GM21526 (cell line): Measurements from ENCODE around the gene NHP2.

Experiments
- ATAC-seq: cut with Tn5 transposase; IDR thresholded peaks from one replicate; pipeline ENCODE4 v1.9.1; 2021; ENCODE audit warnings: moderate library complexity; ENCODE audit not compliant: unreplicated experiment, low FRiP score

NHP2 gene

DNA sequence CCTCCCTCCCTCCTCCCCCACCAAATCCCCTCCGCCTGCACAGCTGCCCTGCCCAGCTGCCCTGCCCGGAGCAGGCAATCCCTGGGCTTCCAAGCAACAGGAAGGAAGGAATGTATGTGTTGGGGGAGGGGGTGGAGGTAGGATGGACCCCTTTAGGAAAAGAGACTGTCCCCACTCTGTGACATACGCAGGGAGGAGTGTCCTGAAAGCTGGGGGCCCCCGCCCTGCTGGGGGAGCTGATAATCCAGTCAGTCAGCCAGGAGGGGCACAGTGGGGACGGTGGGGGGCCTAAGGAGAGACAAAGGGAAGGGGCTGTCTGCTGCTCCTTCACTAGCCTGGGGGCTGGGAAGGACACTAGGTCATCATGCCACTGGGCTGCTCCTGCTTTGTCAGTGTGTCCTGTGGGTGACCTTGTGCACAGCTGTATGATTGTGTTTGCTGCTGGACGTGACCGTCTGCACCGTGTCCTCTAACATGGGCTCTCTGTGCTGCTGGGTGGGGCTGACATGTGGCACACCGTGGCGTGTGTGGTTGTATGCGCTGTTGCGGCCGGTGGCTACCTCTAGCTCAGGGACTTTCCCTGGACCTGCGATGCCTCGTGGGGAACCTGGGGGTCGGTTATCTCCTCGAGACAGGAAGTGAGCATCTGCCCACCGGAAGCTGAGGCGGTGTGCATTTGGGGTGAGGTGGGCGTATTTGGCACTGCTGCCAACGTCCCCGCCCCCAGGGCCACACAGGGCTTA is 37.4 kb downstream of the NHP2 start:
- ATAC-seq, result no peak

DNA sequence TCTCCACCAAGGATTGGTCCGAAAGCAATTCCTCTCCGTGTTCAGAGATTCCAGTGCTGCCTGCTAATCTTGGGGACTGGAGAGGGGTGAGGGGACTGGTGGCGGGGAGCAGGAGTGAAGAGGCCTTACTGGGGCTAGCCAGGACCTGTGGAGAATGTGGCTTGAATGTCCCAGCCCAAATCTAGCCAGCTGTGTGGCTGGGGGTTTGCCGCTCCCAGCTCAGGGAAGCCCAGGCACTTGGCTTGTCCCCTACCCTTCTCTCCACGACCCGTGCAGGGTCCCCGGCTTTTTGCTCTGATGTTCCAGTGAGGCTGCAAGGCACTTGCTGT is 37.9 kb downstream of the NHP2 start:
- ATAC-seq, result no peak

DNA sequence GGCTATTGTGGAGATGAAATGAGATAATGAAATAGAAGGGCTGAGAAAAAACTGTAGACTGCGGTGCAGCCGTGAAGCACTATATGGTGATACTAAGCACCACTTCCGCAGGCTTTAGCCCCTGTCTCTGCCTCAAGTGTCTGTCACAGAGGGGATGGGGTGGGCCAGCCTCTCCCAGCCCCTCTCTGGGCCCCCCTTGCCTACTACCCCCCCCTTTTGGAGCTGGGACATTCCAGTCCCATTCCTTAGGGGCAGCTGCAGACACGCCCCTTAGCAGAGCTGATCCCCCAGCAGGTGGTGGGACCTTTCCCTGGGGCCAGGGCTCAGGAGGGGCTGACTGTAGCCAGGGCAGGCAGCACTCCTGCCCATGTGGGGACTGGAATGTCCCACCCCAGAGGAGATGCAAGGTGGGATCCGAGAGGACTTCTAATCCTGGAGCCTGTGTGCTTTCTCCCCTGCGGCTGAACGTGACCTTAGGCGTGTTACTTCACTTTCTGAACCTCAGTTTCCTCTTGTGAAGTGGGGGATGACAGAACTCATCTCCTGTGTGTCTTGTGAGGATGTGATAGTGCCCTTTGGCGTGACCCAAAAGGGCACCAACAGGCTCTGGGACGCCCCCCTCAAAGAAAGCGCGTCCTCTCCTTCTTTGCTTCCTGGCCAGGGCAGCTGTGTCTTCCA is 38.4 kb downstream of the NHP2 start:
- ATAC-seq, result no peak

DNA sequence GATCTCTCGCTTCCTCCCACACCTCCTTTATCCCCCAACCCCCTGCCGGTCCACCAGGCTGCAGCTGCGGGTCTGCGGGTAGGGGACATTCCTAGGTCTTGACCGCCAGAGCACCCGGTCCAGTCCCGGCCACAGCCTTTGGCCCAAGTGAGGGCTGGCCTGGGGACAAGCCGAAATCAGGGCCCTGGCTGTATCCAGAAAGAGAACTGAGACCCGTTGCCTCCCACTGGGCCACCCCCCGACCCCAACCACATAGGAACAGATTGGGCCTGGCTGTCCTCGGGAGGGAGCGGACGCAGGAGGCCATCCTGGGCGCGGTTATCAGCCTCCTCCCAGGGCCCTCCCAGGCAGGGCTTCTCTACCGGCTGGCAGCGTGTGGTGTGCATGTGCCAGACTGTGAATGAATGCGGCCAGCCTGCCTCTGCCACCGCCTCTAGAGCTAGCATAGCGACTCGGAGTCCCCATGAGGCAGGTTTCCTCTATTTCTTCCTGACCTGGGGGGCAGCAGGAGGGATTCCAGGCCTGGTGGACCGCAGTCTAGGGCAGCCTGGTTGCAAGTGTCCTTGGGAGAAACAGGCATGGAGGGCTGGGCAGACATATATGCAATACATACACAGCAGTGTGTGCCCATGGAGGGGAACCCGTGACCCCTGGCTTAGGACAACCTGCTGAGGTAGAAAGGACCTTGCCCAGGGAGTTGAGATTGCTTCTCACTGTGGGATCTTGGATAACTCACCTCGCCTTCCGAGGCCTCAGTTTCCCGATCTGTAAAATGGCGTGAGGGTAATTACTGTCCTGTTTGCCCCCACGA is 39.2 kb downstream of the NHP2 start:
- ATAC-seq, result no peak

DNA sequence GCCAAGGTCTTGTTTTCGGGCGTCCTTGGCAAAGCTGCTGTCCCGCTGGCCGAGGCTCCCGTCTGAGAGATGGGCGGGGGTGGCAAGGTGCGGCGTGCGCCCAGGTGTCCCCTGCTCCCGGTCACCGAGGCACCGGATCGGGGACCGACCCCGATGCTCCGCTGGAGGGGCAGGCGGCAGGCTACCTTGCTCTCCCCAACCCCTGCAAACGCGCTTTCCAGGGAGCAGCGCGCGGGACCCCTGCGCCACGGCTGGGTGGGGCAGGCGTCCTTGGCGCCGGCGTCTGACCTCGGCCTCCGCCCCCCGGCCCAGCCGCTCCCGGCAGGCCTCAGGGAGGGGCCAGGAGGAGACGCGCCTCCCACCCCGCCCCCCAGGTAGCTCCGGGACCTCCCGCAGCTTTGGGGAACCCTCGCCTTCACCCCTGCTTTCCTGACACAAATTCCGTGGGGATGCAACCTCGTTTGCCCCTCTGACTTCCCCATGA is 39.8 kb downstream of the NHP2 start:
- no peak for ATAC-seq

DNA sequence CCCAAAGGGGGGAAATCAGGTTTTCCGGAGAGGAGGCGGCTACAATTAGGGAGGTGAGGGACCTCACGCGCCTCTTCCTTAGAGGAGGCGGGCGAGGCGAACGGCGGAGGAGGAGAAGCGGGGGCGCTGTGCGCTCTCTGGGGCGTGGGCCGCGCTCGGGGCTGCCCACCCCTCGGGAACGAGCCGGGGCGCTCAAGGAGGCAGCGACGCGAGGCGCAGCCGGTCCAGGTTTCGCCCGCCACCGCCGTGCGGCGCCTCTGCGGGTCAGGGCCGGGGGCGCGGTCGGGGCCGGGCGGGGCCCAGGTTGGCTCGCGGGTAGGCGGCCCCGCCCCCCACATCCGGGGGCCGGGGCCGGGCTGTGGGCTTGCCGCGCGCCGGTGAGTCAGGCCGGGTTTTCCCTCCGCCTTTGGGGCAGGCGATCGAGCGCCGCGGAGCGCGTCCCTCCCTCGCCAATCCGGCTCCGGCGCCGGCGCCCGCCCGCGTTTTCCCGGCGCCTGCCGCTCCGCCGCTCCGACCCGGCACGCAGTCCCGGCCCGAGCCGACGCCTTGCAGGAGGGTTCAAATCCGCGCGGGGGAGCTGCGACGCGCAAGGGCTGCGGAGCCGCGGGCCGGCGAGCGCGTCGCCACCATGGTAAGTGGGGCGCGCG is 40.4 kb downstream of the NHP2 start, which contains the start of gene N4BP3:
Gene N4BP3, plus strand, starts transcription at position 392 of the 647 bp plus-strand sequence. CDS start 6,052 bp downstream, outside the sequence.
- peak; percentile 53 for ATAC-seq

DNA sequence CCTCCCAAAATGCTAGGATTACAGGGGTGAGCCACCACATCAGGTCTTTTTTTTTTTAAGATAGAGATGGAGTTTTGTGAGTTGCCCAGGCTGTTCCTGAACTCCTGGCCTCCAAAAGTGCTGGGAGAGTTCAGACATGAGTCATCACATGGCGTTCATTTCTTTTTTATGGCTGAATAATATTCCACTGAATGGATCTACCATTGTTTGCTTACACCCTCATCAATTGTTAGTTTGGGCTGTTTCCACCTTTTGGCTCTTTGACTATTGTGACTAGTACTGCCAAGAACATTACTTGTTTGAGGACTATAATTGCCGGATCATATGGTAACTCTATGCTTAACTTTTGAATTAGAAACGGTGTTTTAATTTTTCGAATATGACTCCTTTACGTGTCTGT is 41.1 kb downstream of the NHP2 start:
- no peak for ATAC-seq

DNA sequence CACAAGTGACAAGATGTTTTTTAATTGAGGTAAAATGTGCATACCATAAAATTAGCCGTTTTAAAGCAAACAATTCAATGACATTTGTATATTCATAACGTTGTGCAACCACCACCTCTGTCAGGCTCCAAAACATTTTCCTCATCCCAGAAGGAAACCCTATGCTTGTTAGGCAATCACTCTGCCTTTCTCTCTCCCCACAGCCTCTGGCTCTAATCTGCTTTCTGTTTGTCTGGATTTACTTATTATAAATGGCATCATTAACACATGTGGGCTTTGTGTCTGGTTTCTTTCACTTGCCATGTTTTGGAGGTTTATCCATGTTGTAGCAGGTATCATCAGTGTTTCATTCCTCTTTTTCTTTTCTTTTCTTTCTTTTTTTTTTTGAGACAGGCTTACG is 41.8 kb downstream of the NHP2 start:
- no peak for ATAC-seq

DNA sequence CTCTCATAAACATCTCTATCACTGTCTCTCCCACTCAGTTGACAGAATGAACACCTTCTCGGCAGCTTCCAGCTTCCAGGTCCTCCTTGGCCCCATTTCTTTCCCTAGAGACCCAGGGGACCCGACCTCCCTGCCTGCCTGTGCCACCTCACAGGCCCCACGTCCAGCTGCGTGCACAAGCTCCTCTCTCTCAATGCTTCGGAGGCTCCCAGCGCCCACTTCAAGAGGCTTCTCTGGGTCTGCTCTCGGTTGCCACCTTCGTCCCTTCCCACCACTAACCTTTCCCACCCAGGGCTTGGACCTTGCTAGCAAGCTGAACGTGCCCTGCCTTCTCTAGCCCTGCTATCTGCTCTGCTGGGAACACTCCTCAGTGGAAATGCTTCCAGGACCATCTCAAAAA is 43.2 kb downstream of the NHP2 start:
- no peak for ATAC-seq

DNA sequence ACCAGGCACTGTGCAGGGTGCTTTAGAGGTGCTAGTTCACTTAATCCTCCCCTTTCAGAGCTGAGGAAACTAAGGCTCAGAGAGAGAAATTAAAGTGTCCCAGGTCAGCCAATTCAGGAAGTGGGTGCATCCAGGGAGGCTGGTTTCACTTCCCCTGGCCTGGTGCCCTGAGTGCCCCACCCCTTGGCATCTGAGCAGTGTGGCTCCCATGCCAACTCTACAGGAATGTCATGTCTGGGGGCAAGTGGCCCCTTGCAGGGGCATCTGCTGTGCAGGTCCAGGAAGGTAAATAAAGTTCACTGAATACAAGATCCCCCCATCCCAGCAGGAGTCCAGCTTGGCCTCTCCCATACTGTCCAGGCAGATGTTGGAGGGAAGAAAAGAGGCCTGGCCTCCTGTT is 44.7 kb downstream of the NHP2 start:
- no peak for ATAC-seq

DNA sequence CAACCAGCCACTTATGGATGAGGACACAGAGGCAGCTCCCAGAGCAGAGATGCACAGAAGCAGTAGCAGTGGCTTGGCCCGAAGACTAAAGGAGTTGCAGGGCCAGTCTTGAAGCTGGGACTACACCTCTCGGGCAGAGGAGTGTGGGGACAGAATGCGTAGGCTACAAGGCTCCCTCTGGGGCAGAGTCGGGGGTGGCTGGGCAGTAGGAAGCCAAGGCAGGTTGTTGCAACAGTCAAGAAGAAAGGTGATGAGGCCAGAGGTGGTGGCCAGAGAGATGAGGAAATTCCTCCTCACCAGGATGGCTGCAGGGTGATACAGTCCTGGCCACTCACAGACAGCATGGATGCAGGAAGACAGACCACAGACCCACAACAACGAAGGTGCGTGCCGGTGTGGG is 45.2 kb downstream of the NHP2 start:
- no peak for ATAC-seq

DNA sequence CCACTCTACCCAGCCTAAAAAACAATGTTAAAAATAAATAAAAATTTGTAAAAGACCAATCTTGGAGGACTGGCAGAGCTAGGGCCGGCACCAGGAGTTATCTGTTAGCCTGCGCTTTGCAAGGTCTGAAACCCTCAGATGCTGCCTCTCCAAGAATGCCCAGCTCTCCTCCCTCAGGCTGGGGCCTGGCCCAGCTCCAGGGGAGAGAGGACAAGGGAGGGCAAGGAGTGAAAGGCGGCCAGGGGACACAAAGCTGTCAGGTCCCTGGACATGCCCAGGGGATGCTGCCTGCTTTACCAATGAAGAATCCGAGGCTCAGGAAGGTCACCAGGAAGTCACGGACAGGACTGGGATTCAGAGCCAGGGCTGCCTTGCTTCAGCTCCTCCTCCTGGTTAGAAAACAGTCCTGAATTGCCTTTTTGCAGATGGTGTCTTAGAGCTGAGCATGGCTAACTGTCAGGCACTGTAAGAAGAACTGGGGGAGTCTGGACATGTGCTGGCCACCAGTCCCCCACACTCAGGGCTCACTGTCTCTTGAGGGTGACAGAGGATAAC is 45.9 kb downstream of the NHP2 start:
- ATAC-seq, result no peak

DNA sequence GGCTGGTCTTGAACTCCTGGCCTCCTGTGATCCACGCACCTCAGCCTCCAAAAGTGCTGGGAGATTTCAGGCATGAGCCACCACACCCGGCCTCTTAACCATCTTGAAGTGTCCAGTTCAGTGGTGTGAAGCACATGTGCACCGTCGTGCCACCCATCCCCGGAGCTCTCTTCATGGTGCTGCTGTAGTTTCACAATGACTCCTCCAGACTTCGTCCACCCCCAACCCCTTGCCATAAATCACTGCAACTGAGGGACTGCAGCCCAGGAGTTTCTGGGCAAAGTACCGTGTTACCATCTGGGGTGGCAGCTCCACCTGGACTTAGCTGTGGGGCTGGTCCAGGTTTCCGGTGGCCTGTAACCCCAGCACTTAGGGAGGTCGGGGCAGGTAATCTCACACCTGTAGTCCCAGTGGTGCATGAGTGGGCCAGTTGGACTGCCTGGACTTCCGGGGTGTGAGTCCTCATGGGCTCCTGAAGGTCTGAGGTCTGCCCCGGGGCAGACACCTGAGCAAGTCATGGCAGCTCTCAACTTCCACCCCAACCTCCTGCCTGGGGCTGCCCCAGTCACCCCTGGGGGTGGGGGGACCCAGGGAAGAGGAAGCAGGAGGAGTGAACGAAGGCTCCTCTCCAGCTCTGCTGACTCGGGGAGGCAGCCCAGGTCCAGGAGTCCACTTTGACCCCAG is 47.0 kb downstream of the NHP2 start:
- ATAC-seq, result no peak

DNA sequence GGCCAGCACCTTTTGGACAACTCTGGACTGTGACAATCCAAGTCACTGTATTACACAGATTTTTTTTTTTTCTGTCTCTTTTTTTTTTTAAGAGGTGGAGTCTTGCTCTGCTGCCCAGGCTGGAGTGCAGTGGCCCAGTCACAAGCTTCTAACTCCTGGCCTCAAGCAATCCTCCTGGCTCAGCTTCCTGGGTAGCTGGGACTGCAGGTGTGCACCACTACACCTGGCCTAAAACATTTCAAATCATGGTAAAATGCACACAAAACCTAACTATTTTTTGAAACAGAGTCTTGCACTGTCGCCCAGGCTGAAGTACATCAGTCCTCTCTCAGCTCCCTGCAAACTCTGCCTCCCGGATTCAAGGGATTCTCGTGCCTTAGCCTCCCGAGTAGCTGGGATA is 47.6 kb downstream of the NHP2 start:
- ATAC-seq, result no peak

DNA sequence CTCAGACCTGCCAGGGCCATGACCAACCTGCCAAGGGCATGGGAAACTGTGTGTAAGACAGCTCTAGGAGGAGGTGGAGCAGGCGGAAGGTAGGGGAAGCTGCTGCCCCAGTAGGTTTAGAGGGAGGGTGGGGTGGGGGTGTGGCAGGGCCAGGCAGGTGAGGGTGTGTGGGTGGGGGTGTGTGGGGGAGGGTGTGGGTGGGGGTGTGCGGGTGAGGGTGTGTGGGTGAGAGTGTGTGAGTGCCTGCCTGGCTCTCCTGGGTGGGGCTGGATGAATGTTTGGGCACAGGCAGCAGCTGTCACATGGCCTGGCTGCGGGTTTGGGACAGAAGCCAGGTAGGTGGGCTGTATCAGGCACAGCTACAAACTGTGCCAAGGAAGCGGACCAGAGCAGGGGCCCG is 49.2 kb downstream of the NHP2 start:
- ATAC-seq, result no peak

DNA sequence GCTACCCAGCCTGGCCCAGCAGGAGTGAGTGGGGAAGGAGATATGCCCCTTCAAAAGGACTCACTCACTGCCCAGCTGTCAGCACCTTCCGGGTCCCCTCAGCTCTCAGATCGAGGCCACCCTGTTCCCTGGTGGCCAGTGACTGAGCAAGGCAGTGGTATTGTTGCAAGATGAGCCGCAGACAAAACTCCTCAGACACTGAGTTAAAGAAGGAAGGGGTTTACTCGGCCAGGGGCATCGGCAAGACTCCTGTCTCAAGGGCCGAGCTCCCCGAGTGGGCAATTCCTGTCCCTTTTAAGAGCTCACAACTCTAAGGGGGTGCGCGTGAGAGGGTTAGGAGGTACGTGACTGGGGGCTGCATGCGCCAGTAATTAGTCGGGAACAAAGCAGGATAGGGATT is 50.1 kb downstream of the NHP2 start:
- no peak for ATAC-seq
